ENCODE results near the gene MAPK8IP3.
"Not testable (repeated sequence)": the region's sequence is repeated elsewhere in the genome, so short reads cannot be mapped to it uniquely, and the experiment has no call there.

MAPK8IP3 gene

DNA sequence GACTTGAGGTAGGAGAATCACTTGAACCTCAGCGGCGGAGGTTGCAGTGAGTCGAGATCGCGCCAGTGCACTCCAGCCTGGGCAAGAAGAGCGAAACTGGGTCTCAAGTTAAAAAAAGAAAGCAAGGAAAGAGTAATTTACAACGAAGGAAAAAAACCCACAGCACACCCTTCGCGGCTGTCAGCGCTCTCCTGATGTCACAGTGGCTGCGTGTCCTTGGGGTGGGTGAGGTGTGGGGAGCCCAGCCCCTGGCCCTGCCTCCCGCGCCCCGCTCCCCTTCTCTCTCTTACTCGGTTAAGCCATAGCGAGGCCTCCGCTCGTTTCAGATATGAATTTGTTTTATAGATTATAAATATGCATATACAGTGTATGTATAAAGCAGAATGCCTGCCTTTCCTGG lies 28.7 kb upstream of the MAPK8IP3 start:
- no peak for DNase-seq (ENCODE audit: low spot score)

DNA sequence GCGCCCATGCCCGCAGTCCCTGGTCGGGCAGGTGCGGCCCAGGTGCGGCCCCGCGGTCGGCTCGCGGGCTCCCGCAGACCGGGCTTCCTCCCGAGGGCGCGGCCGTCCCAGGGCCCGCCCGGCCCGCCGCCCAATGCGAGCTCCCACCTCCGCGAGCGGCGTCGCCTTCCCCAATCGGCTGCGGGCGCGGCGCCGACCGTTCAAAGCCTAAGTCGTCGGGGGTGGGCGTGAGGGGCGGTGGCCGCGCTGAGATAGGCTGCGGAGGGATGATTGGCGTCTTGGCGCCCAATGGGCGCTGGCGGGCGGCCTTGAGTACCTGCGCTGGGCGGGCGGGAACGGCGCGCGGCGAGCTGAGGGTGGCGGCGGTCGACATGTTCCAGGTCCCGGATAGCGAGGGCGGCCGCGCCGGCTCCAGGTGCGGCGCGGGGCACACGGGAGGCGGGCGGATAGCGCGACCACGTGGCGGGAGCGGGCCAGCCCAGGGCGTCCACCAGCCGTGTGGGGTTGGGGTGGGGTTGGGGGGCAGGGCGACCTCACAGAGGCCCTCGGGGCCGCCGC lies 28.0 kb upstream of the MAPK8IP3 start, which contains the start of gene JPT2:
TSS of gene JPT2 (plus strand) at position 338 of the 558 bp plus-strand sequence. CDS start at position 372, 34 bp downstream.
- DNase-seq (ENCODE audit: low spot score) = peak; percentile 97

DNA sequence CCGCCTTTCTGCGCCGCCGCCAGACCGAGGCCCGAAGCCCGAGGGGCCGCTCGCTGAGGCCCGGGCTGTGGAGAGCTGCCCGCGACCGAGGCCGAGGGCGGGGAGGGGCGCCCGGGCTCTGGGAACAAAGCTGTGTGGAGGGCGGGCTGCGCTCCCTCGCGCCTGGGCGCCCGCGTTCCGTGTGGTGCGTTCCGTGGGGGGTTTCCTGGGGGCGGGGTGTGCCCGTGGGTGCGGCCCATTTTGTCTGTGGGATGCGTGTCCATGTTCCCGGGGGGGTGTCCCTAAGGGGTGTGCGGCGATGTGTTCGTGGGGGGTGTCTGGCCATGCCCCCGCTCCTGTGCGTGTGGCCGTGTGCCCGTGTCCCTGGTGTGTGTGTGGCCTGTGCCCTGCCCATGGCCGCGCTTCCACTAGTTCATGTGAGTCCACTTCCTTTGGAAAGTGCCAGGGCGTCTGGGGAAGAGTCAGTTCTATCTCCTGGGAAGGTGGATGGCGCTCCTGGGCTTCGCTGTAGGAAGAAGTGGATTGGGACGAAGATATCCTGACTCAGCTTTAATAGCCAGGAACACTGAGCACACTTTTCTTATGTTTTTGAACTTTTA lies 27.4 kb upstream of the MAPK8IP3 start:
- peak; percentile 49 for DNase-seq (ENCODE audit: low spot score)

- no peak for DNase-seq (ENCODE audit: low spot score)
Observed at GRCh38 chr16:1680361-1680760, 25.6 kb upstream of the MAPK8IP3 start.

DNA sequence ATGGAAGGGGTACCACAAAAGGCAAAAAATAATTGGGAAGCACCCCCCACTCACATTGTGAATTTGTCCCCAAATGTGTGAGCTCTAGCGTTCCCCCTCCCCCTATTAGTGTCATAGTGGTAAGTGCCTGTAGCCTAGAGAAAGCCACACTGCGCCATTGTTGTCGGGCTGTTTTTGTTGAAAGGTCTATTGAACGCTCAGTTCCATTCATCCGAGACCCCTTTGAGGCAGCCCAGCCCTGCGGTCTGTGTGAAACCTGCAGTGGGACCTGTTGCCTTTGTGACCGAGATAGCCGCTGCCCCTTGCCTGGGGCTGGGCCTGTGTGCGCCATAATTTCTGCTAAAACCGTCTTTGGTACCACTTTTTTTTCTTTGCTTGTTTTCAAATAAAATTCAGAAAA lies 25.0 kb upstream of the MAPK8IP3 start:
- DNase-seq (ENCODE audit: low spot score) = no peak

- peak; percentile 71 for DNase-seq (ENCODE audit: low spot score)
Observed at GRCh38 chr16:1687427-1688316, 18.3 kb upstream of the MAPK8IP3 start.

DNA sequence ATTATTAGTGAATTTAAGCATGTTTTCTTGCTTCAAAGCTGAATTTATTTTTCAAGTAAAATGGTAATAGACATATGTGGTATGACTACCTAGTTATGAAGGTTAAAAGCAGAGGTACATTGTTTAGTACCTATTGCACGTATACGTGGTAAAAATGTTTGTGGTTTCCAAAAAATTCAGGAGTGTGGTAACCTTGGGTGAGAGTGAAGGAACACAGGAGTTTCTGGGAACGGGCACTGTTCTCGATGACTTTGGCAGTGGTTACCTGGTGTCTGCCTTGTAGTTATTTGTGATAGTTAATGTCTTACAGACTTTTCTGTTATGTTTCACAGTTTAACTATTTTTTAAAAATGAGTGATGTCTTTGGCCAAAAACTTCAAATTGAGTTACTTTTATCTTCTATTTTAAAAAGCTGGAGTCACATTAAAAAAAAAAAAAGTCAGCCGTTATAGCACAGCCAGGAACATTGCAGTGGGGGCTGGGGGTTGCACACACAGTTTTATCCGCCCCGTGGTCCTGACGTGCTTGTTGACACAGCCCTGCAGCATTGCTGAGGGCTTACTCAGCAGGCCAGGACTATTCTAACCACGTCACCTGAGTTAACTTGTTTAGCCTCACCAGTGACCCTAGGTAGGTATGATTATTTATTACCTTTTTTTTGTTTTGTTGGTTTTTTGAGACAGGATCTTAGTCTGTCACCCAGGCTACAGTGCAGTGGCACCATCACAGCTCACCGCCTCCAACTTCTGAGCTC lies 17.0 kb upstream of the MAPK8IP3 start:
- no peak for DNase-seq (ENCODE audit: low spot score)

DNA sequence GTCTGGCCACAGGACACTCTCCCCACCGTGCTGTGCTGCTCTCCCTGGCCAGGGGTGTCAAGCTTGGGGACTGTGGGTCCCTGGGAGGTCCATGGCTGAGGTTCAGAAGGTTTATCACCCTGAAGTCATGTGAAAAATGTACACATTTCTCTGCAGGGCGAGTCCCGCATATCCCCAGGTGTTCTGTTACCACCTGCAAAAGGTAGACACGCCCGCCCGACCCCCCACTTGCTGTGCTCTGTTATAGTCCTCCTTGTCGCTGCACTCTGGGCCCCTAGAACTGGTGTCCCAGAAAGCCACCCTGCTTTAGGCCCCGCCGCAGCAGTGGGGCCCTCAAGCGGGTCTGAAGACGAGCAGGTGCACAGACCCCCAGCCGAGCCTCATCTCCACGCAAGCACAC lies 16.1 kb upstream of the MAPK8IP3 start:
- DNase-seq (ENCODE audit: low spot score) = no peak

GRCh38 chr16:1690810-1691209 lies 15.2 kb upstream of the MAPK8IP3 start:
- no peak for DNase-seq (ENCODE audit: low spot score)

- no peak for DNase-seq (ENCODE audit: low spot score)
Observed at GRCh38 chr16:1691276-1691675, 14.7 kb upstream of the MAPK8IP3 start.

GRCh38 chr16:1691956-1692355 lies 14.0 kb upstream of the MAPK8IP3 start:
- DNase-seq (ENCODE audit: low spot score) = no peak

DNA sequence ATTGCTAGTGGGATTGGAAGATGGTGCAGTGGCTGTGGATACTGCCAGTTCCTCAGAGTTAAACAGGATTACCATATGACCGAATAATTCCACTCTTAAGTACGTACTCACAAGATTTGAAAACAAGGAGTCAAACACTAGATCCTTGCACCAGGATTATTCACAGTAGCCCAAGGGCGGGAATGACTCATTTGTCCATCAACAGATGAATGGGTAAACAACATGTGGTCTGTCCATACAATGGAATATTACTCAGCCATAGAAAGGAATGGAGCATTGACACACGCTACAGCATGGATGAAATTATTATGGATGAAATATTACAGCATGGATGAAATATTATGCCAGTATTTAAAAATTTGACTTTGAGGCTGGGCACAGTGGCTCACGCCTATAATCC lies 9.1 kb upstream of the MAPK8IP3 start:
- no peak for DNase-seq (ENCODE audit: low spot score)

- DNase-seq (ENCODE audit: low spot score) = no peak
Observed at GRCh38 chr16:1698680-1699079, 7.3 kb upstream of the MAPK8IP3 start.

GRCh38 chr16:1700246-1700645 lies 5.7 kb upstream of the MAPK8IP3 start:
- no peak for DNase-seq (ENCODE audit: low spot score)

DNA sequence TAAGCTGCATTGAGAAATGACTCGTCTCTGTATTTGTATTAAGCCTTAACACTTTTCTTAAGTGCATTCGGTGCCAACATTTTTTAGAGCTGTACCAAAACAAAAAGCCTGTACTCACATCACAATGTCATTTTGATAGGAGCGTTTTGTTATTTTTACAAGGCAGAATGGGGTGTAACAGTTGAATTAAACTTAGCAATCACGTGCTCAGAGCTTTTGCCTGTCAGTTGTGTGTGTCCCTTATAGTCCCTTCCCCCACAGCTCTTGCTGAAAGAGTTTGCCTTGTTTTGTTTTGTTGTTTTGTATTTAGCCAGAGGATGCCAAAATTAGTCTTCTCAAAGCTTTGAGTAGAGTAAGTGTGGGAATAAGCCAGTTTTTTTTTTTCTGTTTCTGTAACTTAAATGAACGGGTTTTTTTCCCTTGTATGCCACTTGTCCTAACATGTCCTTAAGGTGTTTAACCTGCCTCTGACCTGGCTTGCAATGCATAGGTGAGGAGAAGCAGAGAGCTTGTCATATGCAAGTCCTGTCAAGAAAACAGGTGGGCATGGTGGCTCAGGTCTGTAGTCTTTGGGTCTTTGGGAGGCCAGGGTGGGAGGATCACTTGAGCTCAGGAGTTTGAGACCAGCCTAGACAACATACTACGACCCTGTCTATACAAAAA lies 4.6 kb upstream of the MAPK8IP3 start:
- DNase-seq (ENCODE audit: low spot score) = no peak

GRCh38 chr16:1705324-1705687 lies 689 bp upstream of the MAPK8IP3 start:
- DNase-seq (ENCODE audit: low spot score) = not testable (repeated sequence)

GRCh38 chr16:1706386-1707192 lies 594 bp downstream of the MAPK8IP3 start:
- no peak for DNase-seq (ENCODE audit: low spot score)

DNA sequence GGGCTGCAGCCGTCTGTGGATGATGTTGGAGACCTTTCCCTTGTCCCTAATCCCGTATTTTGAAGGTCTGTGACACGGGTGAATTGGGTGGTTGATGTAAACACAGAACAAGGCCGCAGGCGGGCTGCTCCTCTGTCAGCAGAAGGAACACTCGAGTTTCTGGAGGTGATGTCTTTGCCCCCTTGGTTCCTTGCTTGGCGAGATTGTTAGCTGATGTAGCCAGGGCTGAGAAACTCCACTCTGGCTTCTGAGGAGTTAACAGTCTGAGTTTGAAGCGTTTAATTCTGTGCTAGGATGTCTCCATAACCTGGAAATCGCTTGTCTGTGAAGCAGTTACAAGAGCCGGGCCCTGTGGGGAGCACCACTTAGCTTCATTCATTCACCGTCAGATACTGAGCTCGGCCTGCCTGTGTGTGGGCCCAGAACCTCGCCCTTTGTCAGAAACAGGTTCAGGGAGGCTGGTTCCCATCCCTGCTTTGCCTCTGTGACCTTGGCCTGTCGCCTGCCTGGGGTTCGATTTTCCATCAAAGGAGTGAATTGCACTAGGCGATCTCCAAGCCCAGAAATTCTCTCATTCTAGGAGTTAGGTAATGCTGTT lies 1.3 kb downstream of the MAPK8IP3 start:
- DNase-seq (ENCODE audit: low spot score) = peak; percentile 51

GRCh38 chr16:1708083-1708767 lies 2.2 kb downstream of the MAPK8IP3 start:
- no peak for DNase-seq (ENCODE audit: low spot score)

GRCh38 chr16:1708768-1709180 lies 2.8 kb downstream of the MAPK8IP3 start:
- DNase-seq (ENCODE audit: low spot score) = peak; percentile 73

Data from cerebellar cortex (tissue), 1 donor.